HUES64 (cell line): ENCODE results near the gene BACE2.
A peak's percentile ranks its signal among the peaks of the same experiment; 100 is the strongest.

Experiments
- H3K27ac ChIP-seq: 2 replicates; pipeline ENCODE4 v1.7.0; 2013; ENCODE audit warnings: low read depth, low read length, inconsistent platforms
- H3K27me3 ChIP-seq: 2 replicates; pipeline ENCODE4 v1.6.1; 2013; ENCODE audit warnings: mild to moderate bottlenecking, low read length; ENCODE audit not compliant: insufficient read depth
- H3K36me3 ChIP-seq: 2 replicates; pipeline ENCODE4 v1.6.1; 2013; ENCODE audit warnings: mild to moderate bottlenecking, low read length; ENCODE audit not compliant: insufficient read depth
- H3K4me1 ChIP-seq: 2 replicates; pipeline ENCODE4 v1.6.1; 2013; ENCODE audit warnings: mild to moderate bottlenecking, low read length, moderate library complexity; ENCODE audit not compliant: insufficient read depth
- H3K4me3 ChIP-seq: 2 replicates; pipeline ENCODE4 v1.5.1; 2013; ENCODE audit warnings: mild to moderate bottlenecking, low read length, moderate library complexity
- H3K9ac ChIP-seq: 2 replicates; pipeline ENCODE4 v1.6.1; 2013; ENCODE audit warnings: mild to moderate bottlenecking, low read depth, low read length
- H3K9me3 ChIP-seq: 2 replicates; pipeline ENCODE4 v1.6.1; 2013; ENCODE audit warnings: low read depth, low read length; ENCODE audit not compliant: insufficient read depth
- WGBS: fragments of 150-250, 120-280 bp; methylation state at CpG from one replicate; pipeline ENCODE4 v1.1.7; 2013; ENCODE audit warnings: missing lambda C conversion rate; 5-methylcytosine and 5-hydroxymethylcytosine counted together

BACE2 gene

GRCh38 chr21:41315726-41316125 lies 147.8 kb downstream of the BACE2 start:
- no peaks in the 10 kb centered on the region for H3K9me3 ChIP-seq
- H3K4me3 ChIP-seq = peak overlapping the region; percentile 60; the same call in 1 of the 2 replicates
- no peak overlapping the region for H3K9ac ChIP-seq
- H3K4me1 ChIP-seq = no peaks in the 10 kb centered on the region
- no peak overlapping the region for H3K27ac ChIP-seq
- no peaks in the 10 kb centered on the region for H3K36me3 ChIP-seq
- 97% methylated on average over 6 of the region's 6 CpGs for WGBS
- peaks cover 35% of the 10 kb centered on the region for H3K27me3 ChIP-seq

GRCh38 chr21:41316200-41317062 lies 148.5 kb downstream of the BACE2 start, which contains the start of gene FAM3B:
Gene FAM3B, plus strand, starts transcription at chr21:41316801. Its CDS starts 79 bp downstream, at chr21:41316880.
- peak within 1 kb of the TSS; percentile 41; the same call in 1 of the 2 replicates for H3K9ac ChIP-seq
- WGBS = 9% methylated on average over 55 of the region's 55 CpGs
- H3K4me3 ChIP-seq = peak within 1 kb of the TSS; percentile 60
- H3K4me1 ChIP-seq = no peaks in the 10 kb centered on the region
- H3K27me3 ChIP-seq = peaks cover 35% of the 10 kb centered on the region
- no peak within 1 kb of the TSS; the same call in 1 of the 2 replicates for H3K27ac ChIP-seq
- H3K36me3 ChIP-seq = no peaks in the 10 kb centered on the region
- H3K9me3 ChIP-seq = no peaks in the 10 kb centered on the region

- WGBS = 5% methylated on average over 19 of the region's 19 CpGs
- Histone ChIP-seq H3K9ac (peak overlapping the region; percentile 41; the same call in 1 of the 2 replicates), H3K27me3 (peaks cover 35% of the 10 kb centered on the region), H3K36me3 (no peaks in the 10 kb centered on the region), H3K4me1 (no peaks in the 10 kb centered on the region), H3K9me3 (no peaks in the 10 kb centered on the region), H3K27ac (no peak overlapping the region; the same call in 1 of the 2 replicates), H3K4me3 (peak overlapping the region; percentile 60)
Observed at GRCh38 chr21:41317063-41317392, 149.1 kb downstream of the BACE2 start.

GRCh38 chr21:41317458-41317857 lies 149.5 kb downstream of the BACE2 start:
- Histone ChIP-seq H3K4me1 (no peaks in the 10 kb centered on the region), H3K9ac (0 out of 2 replicates have a peak overlapping the region, but pooled peaks have one; percentile 41), H3K9me3 (no peaks in the 10 kb centered on the region), H3K4me3 (peak overlapping the region; percentile 60), H3K27me3 (peaks cover 35% of the 10 kb centered on the region), H3K36me3 (no peaks in the 10 kb centered on the region), H3K27ac (no peak overlapping the region)
- 77% methylated on average over 10 of the region's 10 CpGs for WGBS

- no peaks in the 10 kb centered on the region for H3K4me1 ChIP-seq
- no peaks in the 10 kb centered on the region for H3K9me3 ChIP-seq
- no peak overlapping the region for H3K27ac ChIP-seq
- 89% methylated on average over 9 of the region's 9 CpGs for WGBS
- peaks cover 35% of the 10 kb centered on the region for H3K27me3 ChIP-seq
- no peak overlapping the region for H3K9ac ChIP-seq
- no peak overlapping the region for H3K4me3 ChIP-seq
- H3K36me3 ChIP-seq = no peaks in the 10 kb centered on the region
Observed at GRCh38 chr21:41318218-41318617, 150.3 kb downstream of the BACE2 start.

- H3K9ac ChIP-seq = no peak overlapping the region
- H3K27me3 ChIP-seq = peaks cover 35% of the 10 kb centered on the region
- no peak overlapping the region for H3K27ac ChIP-seq
- no peak overlapping the region for H3K4me3 ChIP-seq
- H3K9me3 ChIP-seq = no peaks in the 10 kb centered on the region
- H3K4me1 ChIP-seq = no peaks in the 10 kb centered on the region
- no peaks in the 10 kb centered on the region for H3K36me3 ChIP-seq
- 83% methylated on average over 7 of the region's 7 CpGs for WGBS
Observed at GRCh38 chr21:41319273-41319672, 151.3 kb downstream of the BACE2 start.

- Histone ChIP-seq H3K27me3 (peaks cover 15% of the 10 kb centered on the region), H3K9ac (no peak overlapping the region), H3K4me3 (no peak overlapping the region), H3K4me1 (no peaks in the 10 kb centered on the region), H3K36me3 (no peaks in the 10 kb centered on the region), H3K27ac (no peak overlapping the region), H3K9me3 (no peaks in the 10 kb centered on the region)
- WGBS = 94% methylated on average over 19 of the region's 20 CpGs
Observed at GRCh38 chr21:41321211-41321907, 153.4 kb downstream of the BACE2 start.

- Histone ChIP-seq H3K9ac (no peak overlapping the region), H3K4me1 (no peaks in the 10 kb centered on the region)
- whole genome bisulfite sequencing = 83% methylated on average over 7 of the region's 7 CpGs
Observed at GRCh38 chr21:41321908-41322495, 154.0 kb downstream of the BACE2 start.

GRCh38 chr21:41322496-41323382 lies 154.8 kb downstream of the BACE2 start:
- H3K9me3 ChIP-seq = no peaks in the 10 kb centered on the region
- WGBS = 83% methylated on average over 23 of the region's 23 CpGs
- H3K27ac ChIP-seq = no peak overlapping the region
- no peak overlapping the region for H3K9ac ChIP-seq
- peaks cover 2% of the 10 kb centered on the region; the same call in 1 of the 2 replicates for H3K27me3 ChIP-seq
- H3K4me1 ChIP-seq = no peaks in the 10 kb centered on the region
- no peaks in the 10 kb centered on the region for H3K36me3 ChIP-seq
- no peak overlapping the region for H3K4me3 ChIP-seq

More at GRCh38 chr21:41321908-41322495, 154.0 kb downstream of the BACE2 start:
- Histone ChIP-seq H3K36me3 (no peaks in the 10 kb centered on the region), H3K9me3 (no peaks in the 10 kb centered on the region), H3K27ac (no peak overlapping the region; the same call in 1 of the 2 replicates), H3K4me3 (no peak overlapping the region), H3K27me3 (peaks cover 9% of the 10 kb centered on the region)

- Histone ChIP-seq H3K9ac (no peak overlapping the region), H3K27ac (no peak overlapping the region), H3K9me3 (no peaks in the 10 kb centered on the region), H3K27me3 (no peaks in the 10 kb centered on the region), H3K4me1 (0 out of 2 replicates have a peak, but pooled peaks cover 5% of the 10 kb centered on the region), H3K4me3 (no peak overlapping the region), H3K36me3 (no peaks in the 10 kb centered on the region)
- WGBS = 96% methylated on average over 6 of the region's 7 CpGs
Observed at GRCh38 chr21:41325138-41325912, 157.4 kb downstream of the BACE2 start.
